Stimulated activated naive CD4-positive, alpha-beta T cell (primary cell): ENCODE measurements around the gene MS4A4A.
A peak's percentile ranks its signal among the peaks of the same experiment; 100 is the strongest.

Source experiments
- DNase-seq, 6 experiments: peaks; one replicate each; lab custom pipeline; 2025; lab: John Stamatoyannopoulos, UW

Gene MS4A4A

DNA sequence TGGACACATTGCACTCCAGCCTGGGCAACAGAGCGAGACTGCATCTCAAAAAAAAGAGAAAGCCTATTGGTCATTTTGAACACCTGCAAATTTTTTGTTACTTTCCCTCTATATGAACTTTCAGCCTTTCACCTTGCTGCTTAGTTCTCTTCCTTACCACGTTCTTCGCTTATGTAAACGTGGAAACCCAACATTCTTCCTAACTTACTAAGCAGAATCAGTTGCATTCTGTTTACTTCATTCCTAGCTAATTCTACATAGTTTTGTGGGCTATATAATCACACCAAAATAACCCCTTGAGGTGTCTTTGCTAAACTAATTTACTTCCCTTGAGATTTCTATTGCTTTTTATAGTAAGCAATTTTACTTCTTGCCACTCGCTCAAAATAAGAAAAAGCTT, 23.2 kb downstream of the MS4A4A start:
- no peak for DNase-seq

DNA sequence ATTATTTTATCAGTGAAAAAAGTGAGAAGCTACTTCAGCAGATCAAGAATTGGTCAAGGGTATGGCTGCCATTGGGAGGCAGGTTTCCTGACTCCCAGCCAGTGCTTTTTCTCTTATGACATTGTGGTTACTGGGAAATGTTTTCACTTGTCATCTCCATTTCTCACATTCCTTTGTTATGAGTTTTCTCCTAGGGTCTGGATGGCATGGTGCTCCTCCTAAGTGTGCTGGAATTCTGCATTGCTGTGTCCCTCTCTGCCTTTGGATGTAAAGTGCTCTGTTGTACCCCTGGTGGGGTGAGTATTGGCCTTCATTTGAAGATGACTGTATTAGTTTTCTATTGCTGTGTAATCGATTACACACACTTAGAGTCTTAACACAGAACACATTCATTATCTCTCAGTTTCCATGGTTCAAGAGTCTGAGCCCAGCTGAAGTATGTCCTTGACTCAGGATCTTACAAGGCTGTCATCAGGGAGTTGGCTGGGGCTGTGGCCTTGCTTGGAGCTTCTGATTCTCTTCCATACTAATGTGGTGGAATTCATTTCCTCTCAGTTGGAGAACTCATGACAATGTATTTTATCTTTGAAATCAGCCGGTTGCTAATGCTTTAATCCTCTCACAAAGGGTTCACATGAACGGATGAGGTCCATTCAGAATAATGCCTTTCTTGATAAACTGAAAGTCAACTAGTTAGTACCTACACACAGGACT, 25.6 kb downstream of the MS4A4A start:
- no peak for DNase-seq

DNA sequence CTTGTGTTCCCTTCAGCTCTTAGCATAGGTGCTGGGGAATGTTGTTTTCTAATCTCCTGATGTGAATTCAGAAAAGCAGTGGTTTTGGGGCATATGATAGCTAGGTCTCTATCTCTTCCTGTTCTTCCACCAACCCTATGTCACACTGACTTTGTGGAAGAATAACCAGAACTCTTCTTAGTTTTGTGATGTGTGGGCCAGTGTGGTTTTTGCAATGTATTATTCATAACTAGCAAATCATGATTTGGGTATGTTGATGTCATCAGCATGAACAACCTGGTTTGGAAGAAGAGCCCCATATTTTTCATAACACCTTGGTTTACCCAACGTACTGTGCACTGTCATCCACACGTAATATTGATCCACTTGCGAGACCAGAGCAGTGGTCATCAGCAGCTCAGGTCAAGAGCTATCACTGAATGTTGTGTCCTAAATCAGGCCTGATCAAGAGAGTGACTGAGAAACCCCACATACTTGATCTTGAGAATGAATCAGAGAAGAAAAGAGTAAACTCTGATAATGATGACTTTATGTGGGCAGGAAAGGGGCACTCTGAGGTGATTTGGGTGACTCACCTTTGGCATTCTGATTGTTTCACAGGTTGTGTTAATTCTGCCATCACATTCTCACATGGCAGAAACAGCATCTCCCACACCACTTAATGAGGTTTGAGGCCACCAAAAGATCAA, 27.2 kb downstream of the MS4A4A start:
- no peak for DNase-seq

DNA sequence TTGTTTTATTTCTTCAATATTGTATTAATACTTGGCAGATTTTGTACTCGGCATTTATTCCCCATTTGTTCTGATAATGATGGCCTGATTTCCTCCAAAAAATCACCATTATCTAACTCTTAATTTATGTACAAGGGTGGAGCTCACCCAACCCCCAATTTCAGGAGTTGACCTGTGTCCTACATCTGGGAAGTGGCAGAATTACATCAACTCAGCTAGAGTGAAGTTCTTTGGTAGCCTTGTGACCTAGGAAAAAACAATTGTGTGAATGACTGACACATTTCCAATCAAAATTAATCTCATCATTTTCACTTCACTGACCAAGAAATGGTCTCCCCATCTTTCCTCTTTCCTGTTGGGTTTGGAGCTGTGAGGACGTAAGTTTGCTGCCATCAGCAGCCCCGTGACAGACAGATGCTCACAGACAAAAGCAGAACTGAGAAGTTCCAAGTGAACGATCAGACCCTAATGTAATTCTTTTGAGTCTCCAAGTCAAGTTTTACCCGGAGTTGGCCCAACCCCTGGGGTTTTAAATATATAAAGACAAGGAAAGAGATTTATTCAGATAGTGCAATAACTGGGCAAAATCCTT, 30.0 kb downstream of the MS4A4A start:
- DNase-seq = no peak

DNA sequence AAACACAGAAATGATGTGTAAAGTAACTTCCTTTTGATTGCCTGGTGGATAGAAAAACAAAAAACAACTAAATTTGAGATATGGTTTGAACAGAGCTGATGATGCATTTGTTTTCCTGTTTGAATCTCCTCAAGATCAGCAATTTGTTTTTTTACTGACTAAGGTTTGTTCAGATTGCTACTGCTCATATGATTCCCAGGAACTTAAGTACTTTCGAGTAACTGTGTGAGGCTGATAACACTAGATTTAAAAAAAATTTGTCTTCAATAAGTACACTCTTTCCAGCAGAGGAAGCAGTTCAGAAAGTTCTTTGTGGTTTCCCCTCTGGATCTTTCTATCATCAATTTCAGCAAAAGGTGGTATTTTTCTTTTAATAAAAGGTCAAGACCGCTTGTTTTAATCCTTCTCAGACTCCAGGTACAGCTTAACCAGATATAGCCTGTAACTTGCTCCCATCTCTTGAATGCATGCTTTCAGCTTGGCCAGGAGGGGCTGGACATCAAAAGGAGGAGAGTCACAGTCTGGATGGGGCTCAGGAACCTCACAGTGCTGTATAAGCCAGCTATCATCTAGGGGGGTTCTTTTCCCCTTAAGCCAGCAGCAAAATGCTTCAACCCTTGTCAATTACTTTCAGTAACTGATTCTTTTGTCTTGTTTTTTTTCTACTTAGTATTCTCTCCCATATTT, 34.3 kb downstream of the MS4A4A start:
- no peak for DNase-seq

DNA sequence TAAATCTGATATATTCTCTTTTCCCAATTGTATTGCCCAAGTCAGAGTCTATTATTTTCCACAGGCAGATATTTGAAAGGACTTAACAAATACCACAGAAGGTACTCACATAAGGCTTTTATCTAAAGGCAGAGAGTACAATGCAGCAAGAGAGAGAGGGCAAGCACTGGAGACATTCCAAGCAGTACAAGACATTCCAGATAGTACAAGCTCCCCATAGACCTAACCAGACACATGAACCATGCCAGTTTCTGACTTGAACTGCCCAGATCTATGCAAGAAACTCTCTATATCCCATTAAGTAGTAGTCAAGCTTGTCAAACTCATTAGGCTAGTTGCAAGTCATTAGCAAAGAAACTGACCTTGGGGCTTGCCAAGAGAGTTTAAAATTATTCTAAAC, 35.4 kb downstream of the MS4A4A start:
- no peak for DNase-seq

DNA sequence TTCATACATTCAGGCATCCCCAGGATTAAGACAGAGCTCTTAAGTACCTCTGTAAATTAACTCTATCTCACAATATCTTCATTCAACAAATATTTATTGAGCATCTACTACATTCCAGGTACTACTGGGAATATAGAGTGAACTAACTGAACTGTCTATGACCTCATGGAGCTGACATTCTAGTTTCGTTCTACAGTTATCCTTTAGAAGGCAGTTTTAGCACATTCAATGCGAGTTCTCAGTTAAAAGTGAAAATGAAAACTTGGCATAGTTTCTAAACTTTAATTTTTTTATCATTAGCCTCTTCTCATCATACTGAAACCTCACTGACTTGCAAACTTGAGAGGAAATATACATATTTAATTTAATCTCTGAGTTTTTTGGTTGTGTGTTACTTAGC, 35.9 kb downstream of the MS4A4A start:
- DNase-seq = no peak

DNA sequence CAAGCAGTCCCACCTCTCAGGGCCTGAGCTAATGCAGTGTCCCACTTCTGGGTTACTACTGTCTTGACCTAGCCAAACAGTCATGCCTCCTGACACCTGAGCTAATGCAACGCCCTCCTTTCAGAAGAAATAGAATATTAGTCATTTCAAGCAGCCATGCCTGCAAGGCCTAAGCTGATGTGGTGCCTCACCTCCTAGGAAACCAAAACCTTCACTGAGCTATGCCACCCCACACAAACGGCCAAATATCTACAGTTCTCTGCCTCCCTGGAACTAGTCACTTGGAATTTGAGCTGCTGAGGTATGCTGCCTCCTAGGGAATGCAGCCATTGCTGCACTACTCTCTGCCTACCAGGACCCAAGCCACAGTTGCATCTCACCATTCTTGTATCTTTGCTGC, 38.3 kb downstream of the MS4A4A start:
- no peak for DNase-seq

DNA sequence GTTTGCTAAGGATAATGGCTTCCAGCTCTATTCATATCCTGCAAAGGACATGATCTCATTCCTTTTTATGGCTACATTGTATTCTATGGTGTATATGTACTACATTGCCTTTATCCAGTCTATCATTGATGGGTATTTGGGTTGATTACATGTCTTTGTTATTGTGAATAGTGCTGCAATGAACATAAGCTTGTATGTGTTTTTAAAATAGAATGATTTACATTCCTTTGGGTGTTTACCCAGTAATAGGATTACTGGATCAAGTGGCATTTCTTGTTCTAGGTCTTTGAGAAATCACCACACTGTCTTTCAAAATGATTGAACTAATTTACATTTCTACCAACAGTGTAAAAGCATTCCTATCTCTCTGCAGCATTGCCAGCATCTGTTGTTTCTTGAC, 40.6 kb downstream of the MS4A4A start:
- no peak for DNase-seq

DNA sequence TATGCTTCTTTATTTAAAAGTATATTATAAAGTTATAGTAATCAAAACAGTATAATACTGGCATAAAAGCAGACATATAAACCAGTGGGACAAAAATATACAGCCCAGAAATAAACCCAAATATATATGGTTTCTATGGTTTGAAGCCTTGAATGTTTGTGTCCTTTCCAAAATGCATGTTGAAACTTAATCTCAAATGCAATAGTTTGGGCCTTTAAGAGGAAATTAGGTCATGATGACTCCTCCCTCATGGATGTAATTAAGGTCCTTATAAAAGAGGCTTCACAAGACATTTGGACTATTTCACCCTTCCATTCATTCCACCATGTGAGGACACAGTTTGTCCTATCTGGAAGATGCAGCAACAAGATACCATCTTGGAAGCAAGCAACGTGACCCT, 46.5 kb downstream of the MS4A4A start, which contains the start of gene MS4A6E:
Gene MS4A6E (plus strand): TSS at position 301 of the 400 bp plus-strand sequence. CDS start 7,641 bp downstream, outside the sequence.
- no peak for DNase-seq

DNA sequence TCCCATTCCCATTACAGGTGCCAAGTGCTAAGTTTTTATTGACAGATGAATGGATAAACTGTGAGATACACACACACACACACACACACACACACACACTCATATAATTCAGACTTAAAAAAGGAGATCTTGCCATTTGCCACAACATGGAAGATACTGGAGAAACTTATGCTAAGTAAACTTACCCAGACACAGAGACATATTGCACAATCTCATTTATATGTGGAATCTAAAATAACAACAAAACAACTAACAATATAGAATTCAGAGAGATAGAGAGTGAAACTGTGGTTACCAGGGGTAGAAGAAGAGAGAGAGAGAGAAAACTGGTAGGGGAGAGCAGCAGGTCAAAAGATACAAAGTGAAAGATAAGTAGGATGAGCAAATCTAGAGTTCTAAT, 48.0 kb downstream of the MS4A4A start:
- DNase-seq = no peak

DNA sequence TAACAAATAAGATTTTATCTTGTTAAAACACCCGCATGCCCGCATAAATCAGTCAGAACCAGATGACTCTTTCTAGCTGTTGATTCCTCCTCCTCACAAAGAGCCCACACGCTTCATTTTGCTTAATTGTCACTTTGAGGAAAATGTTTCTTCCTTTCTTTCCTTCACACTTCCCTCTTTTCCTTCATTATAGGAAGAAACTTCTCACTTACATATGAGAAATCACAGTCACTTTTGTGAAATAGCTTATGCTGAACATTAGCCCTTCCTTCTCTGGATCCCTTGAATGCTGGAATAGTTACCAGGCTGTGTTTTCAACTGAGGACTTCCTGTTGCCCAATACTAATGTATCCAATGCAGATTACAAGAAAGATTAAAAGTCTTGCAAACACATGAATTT, 52.4 kb downstream of the MS4A4A start:
- DNase-seq = no peak

DNA sequence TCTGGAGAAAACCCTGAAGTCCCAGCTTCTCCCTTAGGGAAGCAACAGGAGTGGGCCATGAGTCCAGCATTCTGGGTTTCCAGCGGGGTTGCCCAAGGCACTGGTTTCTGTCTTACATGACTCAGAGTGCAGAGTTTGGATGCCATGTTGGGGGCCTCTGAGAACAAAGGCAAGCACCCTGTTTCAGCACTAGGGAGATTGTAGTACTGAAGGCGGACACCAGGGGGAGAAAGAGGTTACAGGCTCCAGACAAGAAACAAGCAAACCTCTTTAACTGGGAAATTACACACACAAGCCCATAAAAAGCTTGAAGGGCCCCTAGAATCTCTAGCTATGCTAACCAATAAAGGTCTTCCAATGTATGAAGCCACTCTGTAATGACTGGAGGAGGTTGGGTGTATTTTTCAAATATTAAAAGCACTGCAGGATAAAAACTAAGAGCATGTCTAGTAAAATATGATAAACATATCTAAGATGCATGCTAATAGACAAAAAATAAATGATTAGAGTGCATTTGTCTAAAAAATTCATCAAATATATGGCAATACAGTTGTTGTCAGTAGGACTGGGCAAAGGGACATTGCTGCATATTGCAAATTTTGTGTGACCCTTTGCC, 53.6 kb downstream of the MS4A4A start:
- peak; percentile 8 to 50 (median 16) for DNase-seq

DNA sequence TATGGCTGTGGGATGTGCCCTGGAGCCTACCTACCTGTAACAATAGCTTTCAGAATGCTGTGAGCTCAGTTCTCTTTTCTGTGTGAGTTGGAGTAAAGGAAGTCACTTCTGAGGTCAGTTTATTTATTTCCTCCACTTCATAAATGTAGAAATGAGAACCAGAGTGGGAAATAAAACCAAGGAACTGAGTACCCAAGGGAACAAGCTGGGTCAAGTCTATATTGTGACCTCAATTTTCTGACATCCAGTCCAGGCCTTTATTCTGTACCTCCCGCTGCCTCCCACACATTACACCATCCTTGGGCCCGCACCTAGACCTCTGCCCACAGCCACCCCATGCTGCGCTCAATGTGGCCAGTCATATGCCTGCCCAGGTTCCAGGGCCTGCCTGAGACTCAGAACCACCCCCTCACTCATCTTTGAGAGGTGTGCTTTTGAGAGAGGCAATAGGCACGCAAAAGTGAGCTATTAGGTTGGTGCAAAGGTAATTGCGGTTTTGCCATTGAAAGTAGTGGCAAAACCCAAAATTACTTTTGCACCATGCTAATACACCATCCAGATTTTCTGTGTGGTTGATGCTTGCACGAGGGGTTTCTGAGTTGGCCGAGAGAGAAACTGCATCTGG, 56.4 kb downstream of the MS4A4A start:
- no peak for DNase-seq

DNA sequence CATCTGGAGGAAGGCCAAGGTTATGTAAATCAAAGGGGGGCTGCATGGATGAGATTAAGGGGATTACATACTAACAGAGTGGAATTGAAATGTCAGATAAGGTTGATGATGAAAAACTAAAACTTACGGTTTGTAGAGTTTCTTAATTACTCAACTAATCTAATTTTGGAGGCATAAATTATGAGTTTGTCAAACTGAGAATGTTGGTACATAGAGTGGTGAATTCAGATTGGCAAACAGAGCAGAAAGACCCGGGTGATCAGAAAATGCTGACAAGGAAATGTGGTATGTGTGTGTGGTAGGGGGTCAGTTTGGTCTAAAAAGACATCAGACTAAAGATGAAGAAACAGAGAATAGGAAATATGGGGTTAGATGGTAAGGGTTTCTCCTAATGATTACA, 57.6 kb downstream of the MS4A4A start:
- no peak for DNase-seq

DNA sequence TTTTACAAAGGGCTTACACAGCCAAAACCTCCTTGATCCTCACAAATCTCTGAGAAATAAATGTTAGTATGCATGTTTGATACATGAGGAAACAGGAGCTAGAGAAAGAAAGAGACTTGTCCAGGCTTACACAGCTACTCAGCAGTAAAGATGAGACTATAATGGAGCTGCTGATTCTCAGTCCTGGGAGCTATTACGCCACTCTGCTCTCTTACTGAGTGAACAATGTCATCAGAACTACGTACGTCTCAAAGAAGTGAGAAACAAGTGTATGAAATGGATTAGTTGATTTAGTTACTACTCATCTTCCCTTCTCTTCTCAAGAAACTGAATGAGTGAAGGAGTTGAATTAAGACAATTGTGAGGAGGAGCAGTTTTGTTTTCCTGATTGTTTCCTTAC, 58.9 kb downstream of the MS4A4A start:
- DNase-seq = no peak

DNA sequence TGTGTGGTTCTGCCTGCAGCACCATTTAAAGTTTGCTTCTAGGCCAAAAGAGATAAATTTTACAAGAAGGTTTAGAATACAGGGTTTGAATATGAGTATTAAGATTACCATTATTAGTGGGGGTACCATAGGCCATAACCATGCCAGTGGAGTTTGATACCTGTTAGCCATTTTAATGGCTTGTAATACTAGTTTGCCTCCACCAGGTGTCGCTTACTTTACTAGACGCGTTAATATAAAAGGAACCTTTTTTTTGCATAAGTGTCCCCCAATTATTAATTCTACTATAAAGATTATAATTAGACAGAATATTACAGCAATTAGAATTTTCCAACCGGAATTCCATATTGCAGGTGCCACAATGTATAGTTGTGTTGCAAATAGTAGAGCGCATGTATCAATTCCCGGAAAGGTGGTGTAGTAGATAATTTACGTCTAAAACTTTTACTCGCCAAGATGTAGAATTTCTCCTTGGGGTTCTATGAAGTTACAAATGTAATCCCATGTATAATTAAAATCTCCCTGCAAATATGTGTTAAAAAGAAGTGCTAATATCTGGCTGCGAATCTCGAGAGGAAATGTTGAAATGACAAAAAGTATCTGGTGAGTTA, 62.7 kb downstream of the MS4A4A start:
- peak in 1 of 6 experiments; percentile 2 for DNase-seq

DNA sequence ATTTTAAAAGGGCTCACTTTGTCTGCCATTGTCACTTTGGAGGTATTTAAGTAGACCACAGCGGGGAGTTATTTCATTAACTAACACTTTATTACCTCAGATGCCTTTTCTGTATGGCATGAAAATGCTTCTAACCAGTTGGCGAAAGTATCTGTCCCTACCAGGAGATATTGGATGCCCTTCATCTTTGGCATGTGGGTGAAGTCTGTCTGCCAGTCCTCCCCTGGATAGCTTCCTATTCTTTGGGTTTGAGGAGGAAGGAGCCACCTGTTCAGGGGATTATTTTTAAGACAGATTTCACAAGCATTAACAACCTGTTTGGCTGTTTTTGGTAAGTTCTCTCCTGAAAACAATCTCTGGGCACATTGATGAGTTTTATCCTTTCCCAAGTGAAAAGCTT, 63.7 kb downstream of the MS4A4A start:
- no peak for DNase-seq

DNA sequence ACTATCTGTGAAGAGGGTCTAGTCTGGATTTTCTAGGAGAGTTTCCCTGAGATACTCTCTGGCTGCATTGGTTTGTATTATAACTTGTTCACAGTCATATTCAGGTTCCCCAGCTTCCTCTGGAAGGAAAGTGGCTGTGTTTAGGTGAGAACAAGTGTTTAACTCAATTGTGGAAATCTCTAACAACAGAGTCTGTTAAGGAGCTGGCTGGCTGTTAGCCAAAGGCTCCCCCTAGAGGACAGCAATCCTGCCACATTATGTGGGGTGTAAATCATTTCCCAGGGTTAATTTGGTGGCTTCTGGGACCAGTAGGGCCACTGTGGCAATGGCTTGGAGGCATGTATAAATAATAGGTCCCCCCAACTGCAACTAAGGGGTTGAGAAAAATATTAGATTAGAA, 65.0 kb downstream of the MS4A4A start:
- DNase-seq = no peak

DNA sequence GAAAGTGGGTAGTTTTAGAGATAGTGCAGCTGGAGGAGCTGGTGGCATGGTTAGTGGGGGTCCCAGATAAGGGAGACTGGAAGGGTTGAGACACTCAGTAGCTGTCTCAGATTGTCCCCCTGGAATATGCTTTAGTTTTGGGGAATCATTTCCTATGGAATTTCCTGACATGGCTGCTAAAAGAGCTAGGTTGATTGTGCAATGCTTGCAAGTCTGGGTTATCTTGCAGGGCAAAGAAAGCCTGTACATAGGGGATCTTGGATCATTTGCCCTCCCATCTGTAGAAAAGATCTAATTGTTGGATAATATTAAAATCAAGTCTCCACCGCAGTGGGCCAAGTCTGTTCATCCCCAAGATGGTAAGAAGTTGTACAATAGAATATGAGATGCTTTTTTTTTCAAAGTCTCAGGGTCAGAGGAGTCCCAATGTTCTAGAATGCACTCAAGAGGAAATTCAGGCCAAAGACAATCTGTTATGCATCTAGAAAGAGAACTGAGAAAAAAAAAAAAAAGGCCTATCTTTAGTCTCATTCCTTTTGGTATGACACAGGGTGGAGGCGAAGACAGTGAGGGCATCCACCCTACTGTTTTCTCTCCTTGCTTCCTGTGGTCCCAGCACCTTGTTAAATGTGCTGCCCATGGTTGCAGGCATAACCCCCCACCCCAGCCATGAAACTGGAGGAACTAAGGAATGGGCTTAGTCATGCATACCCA, 66.8 kb downstream of the MS4A4A start:
- DNase-seq = no peak

DNA sequence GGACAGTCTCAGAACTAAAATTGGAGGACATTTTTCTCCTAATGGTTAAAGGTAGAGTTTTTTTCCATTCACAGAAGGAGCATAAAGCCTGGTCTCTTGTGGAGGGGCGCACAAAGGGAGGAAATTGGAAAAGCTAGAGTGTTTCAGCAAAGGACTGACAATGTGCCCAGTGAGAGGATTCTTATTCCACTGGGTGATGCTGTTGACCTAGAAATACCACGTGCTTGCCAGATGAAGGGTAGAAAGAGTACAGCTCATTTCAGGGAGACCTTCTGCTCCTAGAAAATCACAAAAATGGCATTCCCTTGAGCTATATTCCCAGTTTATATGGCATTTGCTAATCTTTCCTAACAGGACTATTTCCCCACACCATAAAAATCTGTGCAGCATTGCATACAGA, 67.7 kb downstream of the MS4A4A start:
- no peak for DNase-seq
